ENCODE data around the gene SORCS2. TPM values are rescaled to one million over a fixed set of nuclear protein-coding genes. Genes with fewer than 3 reads are reported as not detected.
"Not testable (repeated sequence)": the region's sequence is repeated elsewhere in the genome, so short reads cannot be mapped to it uniquely, and the experiment has no call there.

SORCS2 gene
- total RNA-seq, 1 donor from 2014 or later, result 13.8 TPM

- Mint-ChIP-seq H3K27ac (ENCODE audit: unreplicated experiment) (no peak overlapping the region), H3K4me1 (ENCODE audit: low read depth, unreplicated experiment) (peaks cover 26% of the 10 kb centered on the region), H3K36me3 (ENCODE audit: low read depth, unreplicated experiment) (peaks cover 3% of the 10 kb centered on the region), H3K27me3 (ENCODE audit: low read depth, unreplicated experiment) (peaks cover 54% of the 10 kb centered on the region), H3K4me3 (ENCODE audit: unreplicated experiment) (no peak overlapping the region), H3K9me3 (ENCODE audit: unreplicated experiment) (peaks cover 5% of the 10 kb centered on the region)
- no peaks in the 10 kb centered on the region for H4K20me1 ChIP-seq (ENCODE audit: insufficient read depth, low read length)
- H3K4me2 ChIP-seq (ENCODE audit: low read length), result no peak overlapping the region
- peaks cover 14% of the 10 kb centered on the region for H3K4me1 ChIP-seq (ENCODE audit: insufficient read depth, low read length)
- H3K27me3 ChIP-seq (ENCODE audit: insufficient read depth, low read length), result peaks cover 6% of the 10 kb centered on the region
- TF ChIP-seq EZH2 (IDR thresholded peaks at IDR 0.05; ENCODE audit: insufficient read depth, low read length), result no peak
- H3K36me3 ChIP-seq (ENCODE audit: insufficient read depth, low read length), result no peaks in the 10 kb centered on the region
- H3K9me3 ChIP-seq (ENCODE audit: insufficient read depth, low read depth, low read length), result no peaks in the 10 kb centered on the region
- no peak for FAIRE-seq
- H2AFZ ChIP-seq (ENCODE audit: low read depth, low read length), result no peak overlapping the region
- DNase-seq (ENCODE audit: low read depth), result no peak
- no peaks in the 10 kb centered on the region for H3K79me2 ChIP-seq (ENCODE audit: insufficient read depth, low read length)
- H3K9ac ChIP-seq (ENCODE audit: low read length), result no peak overlapping the region
- no peak overlapping the region for H3K4me3 ChIP-seq (ENCODE audit: insufficient read depth, low read depth, low read length)
- H3K27ac ChIP-seq (ENCODE audit: low read depth, low read length), result no peak overlapping the region
Observed at GRCh38 chr4:7160439-7160838, 31.9 kb upstream of the SORCS2 start.

DNA sequence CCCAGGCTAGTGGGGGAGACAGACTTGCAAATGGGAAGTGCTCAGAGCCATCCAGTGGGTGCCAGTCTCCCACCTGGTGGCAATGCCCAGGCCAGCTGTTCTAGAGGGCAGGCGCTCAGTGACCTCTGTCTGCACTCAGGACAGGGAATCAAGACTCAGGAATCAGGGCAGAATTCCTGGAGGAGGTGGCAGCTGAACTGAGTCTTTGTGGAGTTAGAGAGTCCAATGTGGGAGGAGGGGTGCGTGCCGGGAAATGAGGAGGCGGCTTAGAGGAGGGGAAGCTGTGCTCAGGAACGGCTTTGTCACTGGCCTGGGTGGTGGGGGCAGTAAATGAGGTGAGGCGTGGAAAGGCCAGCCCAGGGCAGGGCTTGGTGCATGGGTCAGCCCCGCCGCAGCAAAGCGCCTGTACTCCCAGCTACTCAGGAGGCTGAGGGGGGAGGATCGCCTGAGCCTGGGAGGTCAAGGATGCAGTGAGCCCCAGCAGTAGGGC is 31.3 kb upstream of the SORCS2 start:
- H3K4me1 ChIP-seq (ENCODE audit: insufficient read depth, low read length), result peaks cover 8% of the 10 kb centered on the region
- DNase-seq (ENCODE audit: low read depth), result no peak
- no peak overlapping the region for H2AFZ ChIP-seq (ENCODE audit: low read depth, low read length)
- Mint-ChIP-seq H3K27ac (ENCODE audit: unreplicated experiment) (no peak overlapping the region), H3K36me3 (ENCODE audit: low read depth, unreplicated experiment) (peaks cover 3% of the 10 kb centered on the region), H3K27me3 (ENCODE audit: low read depth, unreplicated experiment) (peaks cover 54% of the 10 kb centered on the region), H3K4me3 (ENCODE audit: unreplicated experiment) (no peak overlapping the region), H3K9me3 (ENCODE audit: unreplicated experiment) (peaks cover 5% of the 10 kb centered on the region), H3K4me1 (ENCODE audit: low read depth, unreplicated experiment) (peaks cover 20% of the 10 kb centered on the region)
- no peak overlapping the region for H3K9ac ChIP-seq (ENCODE audit: low read length)
- no peak overlapping the region for H3K27ac ChIP-seq (ENCODE audit: low read depth, low read length)
- H3K4me2 ChIP-seq (ENCODE audit: low read length), result no peak overlapping the region
- H3K4me3 ChIP-seq (ENCODE audit: insufficient read depth, low read depth, low read length), result no peak overlapping the region
- no peaks in the 10 kb centered on the region for H3K9me3 ChIP-seq (ENCODE audit: insufficient read depth, low read depth, low read length)
- no peaks in the 10 kb centered on the region for H4K20me1 ChIP-seq (ENCODE audit: insufficient read depth, low read length)
- TF ChIP-seq EZH2 (IDR thresholded peaks at IDR 0.05; ENCODE audit: insufficient read depth, low read length) (no peak), CTCF (IDR thresholded peaks at IDR 0.05; ENCODE audit: insufficient read depth, low read depth, low read length) (no peak)
- no peaks in the 10 kb centered on the region for H3K36me3 ChIP-seq (ENCODE audit: insufficient read depth, low read length)
- no peaks in the 10 kb centered on the region for H3K79me2 ChIP-seq (ENCODE audit: insufficient read depth, low read length)
- peaks cover 6% of the 10 kb centered on the region for H3K27me3 ChIP-seq (ENCODE audit: insufficient read depth, low read length)
- no peak for FAIRE-seq

GRCh38 chr4:7161721-7162214 is 30.6 kb upstream of the SORCS2 start:
- no peak overlapping the region for H3K4me3 ChIP-seq (ENCODE audit: insufficient read depth, low read depth, low read length)
- H3K27ac ChIP-seq (ENCODE audit: low read depth, low read length), result no peak overlapping the region
- peaks cover 8% of the 10 kb centered on the region for H3K4me1 ChIP-seq (ENCODE audit: insufficient read depth, low read length)
- no peaks in the 10 kb centered on the region for H3K36me3 ChIP-seq (ENCODE audit: insufficient read depth, low read length)
- FAIRE-seq, result no peak
- Mint-ChIP-seq H3K27me3 (ENCODE audit: low read depth, unreplicated experiment) (peaks cover 62% of the 10 kb centered on the region), H3K4me3 (ENCODE audit: unreplicated experiment) (no peak overlapping the region), H3K36me3 (ENCODE audit: low read depth, unreplicated experiment) (peaks cover 3% of the 10 kb centered on the region), H3K4me1 (ENCODE audit: low read depth, unreplicated experiment) (peaks cover 16% of the 10 kb centered on the region), H3K27ac (ENCODE audit: unreplicated experiment) (no peak overlapping the region), H3K9me3 (ENCODE audit: unreplicated experiment) (peaks cover 5% of the 10 kb centered on the region)
- peaks cover 6% of the 10 kb centered on the region for H3K27me3 ChIP-seq (ENCODE audit: insufficient read depth, low read length)
- no peak overlapping the region for H3K9ac ChIP-seq (ENCODE audit: low read length)
- H3K79me2 ChIP-seq (ENCODE audit: insufficient read depth, low read length), result no peaks in the 10 kb centered on the region
- no peaks in the 10 kb centered on the region for H4K20me1 ChIP-seq (ENCODE audit: insufficient read depth, low read length)
- H3K9me3 ChIP-seq (ENCODE audit: insufficient read depth, low read depth, low read length), result no peaks in the 10 kb centered on the region
- peak overlapping the region; percentile 4 for H3K4me2 ChIP-seq (ENCODE audit: low read length)
- peak; percentile 73 for DNase-seq (ENCODE audit: low read depth)
- H2AFZ ChIP-seq (ENCODE audit: low read depth, low read length), result no peak overlapping the region
- TF ChIP-seq CTCF (IDR thresholded peaks at IDR 0.05; ENCODE audit: insufficient read depth, low read depth, low read length), result no peak
- TF ChIP-seq EZH2 (IDR thresholded peaks at IDR 0.05; ENCODE audit: insufficient read depth, low read length), result no peak

GRCh38 chr4:7165056-7165873 is 27.1 kb upstream of the SORCS2 start:
- not testable (repeated sequence) for H3K9me3 ChIP-seq (ENCODE audit: insufficient read depth, low read depth, low read length); H4K20me1 ChIP-seq (ENCODE audit: insufficient read depth, low read length); H3K4me3 ChIP-seq (ENCODE audit: insufficient read depth, low read depth, low read length); H3K36me3 ChIP-seq (ENCODE audit: insufficient read depth, low read length); H3K4me2 ChIP-seq (ENCODE audit: low read length); H3K79me2 ChIP-seq (ENCODE audit: insufficient read depth, low read length); H3K4me3 Mint-ChIP-seq (ENCODE audit: unreplicated experiment); H3K27me3 ChIP-seq (ENCODE audit: insufficient read depth, low read length); H3K27ac ChIP-seq (ENCODE audit: low read depth, low read length); H3K9ac ChIP-seq (ENCODE audit: low read length); DNase-seq (ENCODE audit: low read depth); FAIRE-seq; H3K9me3 Mint-ChIP-seq (ENCODE audit: unreplicated experiment); H2AFZ ChIP-seq (ENCODE audit: low read depth, low read length); H3K4me1 ChIP-seq (ENCODE audit: insufficient read depth, low read length); H3K36me3 Mint-ChIP-seq (ENCODE audit: low read depth, unreplicated experiment); H3K27ac Mint-ChIP-seq (ENCODE audit: unreplicated experiment)
- Mint-ChIP-seq H3K27me3 (ENCODE audit: low read depth, unreplicated experiment) (peaks cover 50% of the 10 kb centered on the region), H3K4me1 (ENCODE audit: low read depth, unreplicated experiment) (peaks cover 11% of the 10 kb centered on the region)

All from astrocyte (in vitro differentiated cells and primary cell).